ENCODE results near the gene C1orf116.

GRCh38 chr1:207062058-207062457, 29.5 kb upstream of the C1orf116 start:
- TF ChIP-seq CTCF (conservative IDR thresholded peaks at IDR 0.05) = no peak
- no peak for TF ChIP-seq EZH2 (IDR thresholded peaks at IDR 0.05; ENCODE audit: low read depth)
